H1 (cell line): ENCODE results near the gene ALPI. TPM values are rescaled to one million over a fixed set of nuclear protein-coding genes. Genes with fewer than 3 reads are reported as not detected.

Experiments used
- ATF3 ChIP-seq: IDR thresholded peaks from 2 replicates; pipeline ENCODE4 v1.6.1; 2011; ENCODE audit warnings: low read depth, mild to moderate bottlenecking, low read length; ENCODE audit not compliant: insufficient read depth
- BACH1 ChIP-seq: IDR thresholded peaks from 2 replicates; pipeline ENCODE4 v1.6.1; 2012; ENCODE audit warnings: low read length, improper control_type of control experiment
- CEBPB ChIP-seq: IDR thresholded peaks from 2 replicates; pipeline ENCODE4 v1.6.1; 2012; ENCODE audit warnings: low read depth, low read length
- EGR1 ChIP-seq: IDR thresholded peaks from 2 replicates; pipeline ENCODE4 v1.6.1; 2011; ENCODE audit warnings: low read depth, low read length, borderline replicate concordance
- HDAC2 ChIP-seq, 2 experiments: fragments of 300-600 bp in 1 of 2; sonication (generic) in 1 of 2; IDR thresholded peaks; 2 replicates each; pipeline ENCODE4 v1.6.1; 2011 to 2012; ENCODE audit warnings: low read depth in 2 of 2, low read length in 2 of 2, mild to moderate bottlenecking in 2 of 2, moderate library complexity in 2 of 2, borderline replicate concordance in 1 of 2, inconsistent platforms in 1 of 2
- KDM1A ChIP-seq: fragments of 200-600, 300-600 bp; sonication (generic); IDR thresholded peaks from 2 replicates; pipeline ENCODE4 v1.7.1; 2016; ENCODE audit warnings: mild to moderate bottlenecking, low read length, borderline replicate concordance
- NRF1 ChIP-seq: IDR thresholded peaks from 2 replicates; pipeline ENCODE4 v1.6.1; 2011; ENCODE audit warnings: mild to moderate bottlenecking, low read depth, low read length, improper control_type of control experiment
- PHF8 ChIP-seq: fragments of 200-600 bp; sonication (generic); conservative IDR thresholded peaks from 2 replicates; pipeline ENCODE4 v1.7.1; 2012; ENCODE audit warnings: low read depth, mild to moderate bottlenecking, inconsistent platforms, low read length, moderate library complexity
- SAP30 ChIP-seq: fragments of 300-600 bp; sonication (generic); IDR thresholded peaks from 2 replicates; pipeline ENCODE4 v1.7.1; 2012; ENCODE audit warnings: low read length, moderate library complexity, mild to moderate bottlenecking, inconsistent platforms; ENCODE audit not compliant: insufficient read depth, insufficient replicate concordance
- SIX5 ChIP-seq: IDR thresholded peaks from 2 replicates; pipeline ENCODE4 v1.6.1; 2011; ENCODE audit warnings: mild to moderate bottlenecking, low read depth, low read length
- polyA plus RNA-seq, 7 experiments: library from polyadenylated mRNA; depleted of rRNA in 3 of 7; stranded (reverse) in 5 of 7; unstranded in 2 of 7; fragments of >200 nt in 5 of 7; fragments of 200-250 nt in 2 of 7; gene quantifications; 1 replicate in 5 of 7; 2 replicates in 1 of 7; 4 replicates in 1 of 7; pipeline versions ENCODE4 v1.2.1 to v1.2.3, GENCODE V29; 2011 to 2013; ENCODE audit warnings: missing spikeins in 2 of 7, mixed read lengths in 2 of 7
- total RNA-seq: library from RNA; stranded (reverse); fragmentation: NEBNext Ultra II Directional; extraction: Animal tissue kit (Norgen Biotek cat#: 25700); gene quantifications from 2 replicates; pipeline ENCODE4 v1.2.1, GENCODE V29; 2021
- TF ChIP-seq, protein P1 (sequence below): IDR thresholded peaks from 2 replicates; pipeline ENCODE4 v1.6.1; 2012; ENCODE audit warnings: inconsistent platforms

Gene ALPI
- total and polyA plus RNA-seq, 2 of the 8 experiments (the other 6 are each of a cell fraction or from before 2014, with no cell fraction given) = not detected

- no peak for TF ChIP-seq HDAC2 (IDR thresholded peaks at IDR 0.05; ENCODE audit: borderline replicate concordance in 1 of 2, low read depth in 2 of 2, low read length in 2 of 2)
- TF ChIP-seq, protein P1, sequence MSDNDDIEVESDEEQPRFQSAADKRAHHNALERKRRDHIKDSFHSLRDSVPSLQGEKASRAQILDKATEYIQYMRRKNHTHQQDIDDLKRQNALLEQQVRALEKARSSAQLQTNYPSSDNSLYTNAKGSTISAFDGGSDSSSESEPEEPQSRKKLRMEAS = no peak
- TF ChIP-seq CEBPB = no peak
- TF ChIP-seq BACH1 = no peak
- no peak for TF ChIP-seq ATF3
- TF ChIP-seq NRF1 = no peak
- no peak for TF ChIP-seq PHF8
- TF ChIP-seq EGR1 = no peak
- TF ChIP-seq SIX5 = no peak
- TF ChIP-seq KDM1A = no peak
- TF ChIP-seq SAP30 = no peak
Observed at GRCh38 chr2:232418056-232418455, 37.9 kb upstream of the ALPI start (continued).
